GM23338 (cell line): Measurements from ENCODE around the gene CPLX1. TPM values are rescaled to one million over a fixed set of nuclear protein-coding genes. Genes with fewer than 3 reads are reported as not detected.
A peak's percentile ranks its signal among the peaks of the same experiment; 100 is the strongest.

Experiments
- ATAC-seq: fragments of 200-7000 bp; cut with Tn5 transposase; 3 replicates; pipeline ENCODE4 v1.9.1; 2020
- DNase-seq: peaks from one replicate; pipeline ENCODE4 v3.0.0-alpha.2; 2015; ENCODE audit warnings: low spot score
- H2AFZ ChIP-seq: fragments of 200-600 bp; sonication (generic); 2 replicates; pipeline ENCODE4 v1.8.0; 2016; ENCODE audit warnings: antibody characterized with exemption, mild to moderate bottlenecking, moderate library complexity
- H3F3A ChIP-seq: fragments of 200-600 bp; sonication (generic); replicated peaks from 2 replicates; pipeline ENCODE4 v1.8.0; 2017; ENCODE audit warnings: antibody characterized with exemption, mixed run types, low read depth
- H3K27ac ChIP-seq: fragments of 200-600 bp; sonication (generic); 2 replicates; pipeline ENCODE4 v1.6.1; 2016; ENCODE audit warnings: low read depth
- H3K27me3 ChIP-seq: fragments of 200-600 bp; sonication (generic); 2 replicates; pipeline ENCODE4 v1.8.0; 2016; ENCODE audit warnings: mild to moderate bottlenecking, mixed run types, moderate library complexity; ENCODE audit not compliant: insufficient read depth
- H3K36me3 ChIP-seq: fragments of 200-600 bp; sonication (generic); 2 replicates; pipeline ENCODE4 v1.8.0; 2016; ENCODE audit warnings: mild to moderate bottlenecking; ENCODE audit not compliant: insufficient read depth
- H3K4me1 ChIP-seq: fragments of 200-600 bp; sonication (generic); 2 replicates; pipeline ENCODE4 v1.8.0; 2016; ENCODE audit warnings: mild to moderate bottlenecking, moderate library complexity; ENCODE audit not compliant: insufficient read depth
- H3K4me2 ChIP-seq: fragments of 200-600 bp; sonication (generic); 2 replicates; pipeline ENCODE4 v1.7.1; 2017; ENCODE audit warnings: mixed run types
- H3K4me3 ChIP-seq: fragments of 200-600 bp; sonication (generic); 2 replicates; pipeline ENCODE4 v1.6.1; 2016; ENCODE audit warnings: mixed run types
- H3K79me2 ChIP-seq: fragments of 200-600 bp; sonication (generic); replicated peaks from 2 replicates; pipeline ENCODE4 v1.8.0; 2017; ENCODE audit warnings: mild to moderate bottlenecking; ENCODE audit not compliant: insufficient read depth
- H3K9me2 ChIP-seq: fragments of 200-600 bp; sonication (generic); 2 replicates; pipeline ENCODE4 v1.8.0; 2017; ENCODE audit not compliant: insufficient read depth
- H4K20me1 ChIP-seq: fragments of 200-600 bp; sonication (generic); replicated peaks from 2 replicates; pipeline ENCODE4 v1.8.0; 2017; ENCODE audit warnings: mild to moderate bottlenecking; ENCODE audit not compliant: insufficient read depth
- H3K27ac Mint-ChIP-seq: 2 replicates; pipeline ENCODE4 v1.8.0; 2020; ENCODE audit warnings: inconsistent platforms, mild to moderate bottlenecking, moderate library complexity, mixed read lengths
- H3K27me3 Mint-ChIP-seq: 3 replicates; pipeline ENCODE4 v1.8.0; 2022; ENCODE audit warnings: low read depth, mild to moderate bottlenecking, moderate library complexity, mixed read lengths, inconsistent platforms; ENCODE audit not compliant: insufficient read depth, poor library complexity
- H3K36me3 Mint-ChIP-seq: 3 replicates; pipeline ENCODE4 v1.8.0; 2021; ENCODE audit warnings: low read depth, mild to moderate bottlenecking, inconsistent platforms, moderate library complexity, mixed read lengths
- H3K4me1 Mint-ChIP-seq: 3 replicates; pipeline ENCODE4 v1.8.0; 2020; ENCODE audit warnings: mild to moderate bottlenecking, inconsistent platforms, mixed read lengths
- H3K4me3 Mint-ChIP-seq: 3 replicates; pipeline ENCODE4 v1.8.0; 2021; ENCODE audit warnings: moderate library complexity, mild to moderate bottlenecking, inconsistent platforms, mixed read lengths
- H3K9me3 Mint-ChIP-seq: 3 replicates; pipeline ENCODE4 v1.8.0; 2020; ENCODE audit warnings: moderate library complexity, mild to moderate bottlenecking, inconsistent platforms, mixed read lengths
- EZH2 ChIP-seq: fragments of 200-600 bp; sonication (generic); IDR thresholded peaks from one replicate; pipeline ENCODE4 v1.8.0; 2017; ENCODE audit warnings: antibody characterized with exemption, mild to moderate bottlenecking, low read depth; ENCODE audit not compliant: unreplicated experiment
- JUNB ChIP-seq: IDR thresholded peaks from one replicate; pipeline ENCODE4 v1.6.1; 2016; ENCODE audit warnings: antibody characterized with exemption; ENCODE audit not compliant: unreplicated experiment
- NANOG ChIP-seq: IDR thresholded peaks from 2 replicates; pipeline ENCODE4 v1.6.1; 2016; ENCODE audit warnings: antibody characterized with exemption, borderline replicate concordance
- ZNF331 ChIP-seq: fragments of 250-450 bp; sonication (Bioruptor Pico); IDR thresholded peaks from 2 replicates; pipeline ENCODE4 v1.5.0; 2020; ENCODE audit warnings: low read depth, mild to moderate bottlenecking, moderate library complexity
- polyA plus RNA-seq: library from polyadenylated mRNA; unstranded; fragments of >200 nt; fragmentation: Nextera tagmentation; extraction: Ambion mirVana; gene quantifications from 2 replicates; pipeline ENCODE4 v1.2.1, GENCODE V29; 2016
- total RNA-seq: library from RNA; depleted of rRNA; stranded (reverse); fragments of >200 nt; shearing (Covaris generic); gene quantifications from 2 replicates; pipeline ENCODE4 v1.2.3, GENCODE V29; 2014
- TF ChIP-seq, protein P1 (sequence below): fragments of 250-450 bp; sonication (Bioruptor Pico); IDR thresholded peaks from 2 replicates; pipeline ENCODE4 v1.5.0; 2020; ENCODE audit warnings: mild to moderate bottlenecking, moderate library complexity

Gene CPLX1
- total and polyA plus RNA-seq, 2 experiments from 2014 or later = 0.86 to 0.97 TPM

DNA sequence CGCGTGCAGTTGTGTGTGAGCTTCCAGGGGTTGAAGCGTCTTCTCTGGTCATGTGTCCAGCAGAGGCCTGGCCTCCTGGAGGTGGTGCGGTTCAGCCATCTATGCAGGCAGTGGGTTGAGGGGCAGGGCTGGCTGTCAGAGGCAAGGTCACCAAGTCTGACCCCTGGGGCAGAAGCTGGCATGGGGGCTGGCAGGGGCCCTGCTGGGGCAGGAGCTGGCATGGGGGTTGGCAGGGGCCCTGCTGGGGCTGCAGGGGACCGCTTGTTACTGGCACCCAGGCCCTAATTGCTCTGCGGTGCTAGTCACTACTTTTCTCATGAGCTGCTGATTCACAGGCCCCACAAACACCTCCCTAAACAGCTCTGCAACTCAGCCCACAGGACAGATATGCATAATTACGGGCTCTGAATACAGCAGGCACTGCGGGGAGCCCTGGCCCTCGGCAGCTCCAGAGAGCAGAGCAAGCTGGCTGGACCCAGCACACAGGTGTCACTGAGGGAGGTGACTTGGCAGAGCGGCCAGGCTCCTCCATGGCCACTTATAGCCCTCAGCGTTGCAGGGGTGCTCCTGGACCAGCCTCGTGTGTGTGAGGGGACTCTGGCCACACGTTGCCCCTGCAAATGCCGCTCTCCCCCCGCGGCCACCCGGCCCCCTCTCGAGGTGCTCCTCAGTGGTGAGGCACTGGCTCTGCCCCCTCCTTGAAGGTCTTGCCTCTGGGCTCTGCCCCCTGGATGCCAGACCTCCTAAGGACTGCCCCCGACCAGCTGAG, 32.7 kb downstream of the CPLX1 start:
- H3K27ac ChIP-seq = no peak overlapping the region
- no peaks in the 10 kb centered on the region for H4K20me1 ChIP-seq
- H3K27me3 Mint-ChIP-seq = peaks cover 60% of the 10 kb centered on the region
- H3K9me3 Mint-ChIP-seq = no peaks in the 10 kb centered on the region
- DNase-seq (no peak), ATAC-seq (peak; percentile 9)
- H3K36me3 ChIP-seq = no peaks in the 10 kb centered on the region
- no peak for TF ChIP-seq NANOG
- no peak for TF ChIP-seq EZH2
- TF ChIP-seq, protein P1, sequence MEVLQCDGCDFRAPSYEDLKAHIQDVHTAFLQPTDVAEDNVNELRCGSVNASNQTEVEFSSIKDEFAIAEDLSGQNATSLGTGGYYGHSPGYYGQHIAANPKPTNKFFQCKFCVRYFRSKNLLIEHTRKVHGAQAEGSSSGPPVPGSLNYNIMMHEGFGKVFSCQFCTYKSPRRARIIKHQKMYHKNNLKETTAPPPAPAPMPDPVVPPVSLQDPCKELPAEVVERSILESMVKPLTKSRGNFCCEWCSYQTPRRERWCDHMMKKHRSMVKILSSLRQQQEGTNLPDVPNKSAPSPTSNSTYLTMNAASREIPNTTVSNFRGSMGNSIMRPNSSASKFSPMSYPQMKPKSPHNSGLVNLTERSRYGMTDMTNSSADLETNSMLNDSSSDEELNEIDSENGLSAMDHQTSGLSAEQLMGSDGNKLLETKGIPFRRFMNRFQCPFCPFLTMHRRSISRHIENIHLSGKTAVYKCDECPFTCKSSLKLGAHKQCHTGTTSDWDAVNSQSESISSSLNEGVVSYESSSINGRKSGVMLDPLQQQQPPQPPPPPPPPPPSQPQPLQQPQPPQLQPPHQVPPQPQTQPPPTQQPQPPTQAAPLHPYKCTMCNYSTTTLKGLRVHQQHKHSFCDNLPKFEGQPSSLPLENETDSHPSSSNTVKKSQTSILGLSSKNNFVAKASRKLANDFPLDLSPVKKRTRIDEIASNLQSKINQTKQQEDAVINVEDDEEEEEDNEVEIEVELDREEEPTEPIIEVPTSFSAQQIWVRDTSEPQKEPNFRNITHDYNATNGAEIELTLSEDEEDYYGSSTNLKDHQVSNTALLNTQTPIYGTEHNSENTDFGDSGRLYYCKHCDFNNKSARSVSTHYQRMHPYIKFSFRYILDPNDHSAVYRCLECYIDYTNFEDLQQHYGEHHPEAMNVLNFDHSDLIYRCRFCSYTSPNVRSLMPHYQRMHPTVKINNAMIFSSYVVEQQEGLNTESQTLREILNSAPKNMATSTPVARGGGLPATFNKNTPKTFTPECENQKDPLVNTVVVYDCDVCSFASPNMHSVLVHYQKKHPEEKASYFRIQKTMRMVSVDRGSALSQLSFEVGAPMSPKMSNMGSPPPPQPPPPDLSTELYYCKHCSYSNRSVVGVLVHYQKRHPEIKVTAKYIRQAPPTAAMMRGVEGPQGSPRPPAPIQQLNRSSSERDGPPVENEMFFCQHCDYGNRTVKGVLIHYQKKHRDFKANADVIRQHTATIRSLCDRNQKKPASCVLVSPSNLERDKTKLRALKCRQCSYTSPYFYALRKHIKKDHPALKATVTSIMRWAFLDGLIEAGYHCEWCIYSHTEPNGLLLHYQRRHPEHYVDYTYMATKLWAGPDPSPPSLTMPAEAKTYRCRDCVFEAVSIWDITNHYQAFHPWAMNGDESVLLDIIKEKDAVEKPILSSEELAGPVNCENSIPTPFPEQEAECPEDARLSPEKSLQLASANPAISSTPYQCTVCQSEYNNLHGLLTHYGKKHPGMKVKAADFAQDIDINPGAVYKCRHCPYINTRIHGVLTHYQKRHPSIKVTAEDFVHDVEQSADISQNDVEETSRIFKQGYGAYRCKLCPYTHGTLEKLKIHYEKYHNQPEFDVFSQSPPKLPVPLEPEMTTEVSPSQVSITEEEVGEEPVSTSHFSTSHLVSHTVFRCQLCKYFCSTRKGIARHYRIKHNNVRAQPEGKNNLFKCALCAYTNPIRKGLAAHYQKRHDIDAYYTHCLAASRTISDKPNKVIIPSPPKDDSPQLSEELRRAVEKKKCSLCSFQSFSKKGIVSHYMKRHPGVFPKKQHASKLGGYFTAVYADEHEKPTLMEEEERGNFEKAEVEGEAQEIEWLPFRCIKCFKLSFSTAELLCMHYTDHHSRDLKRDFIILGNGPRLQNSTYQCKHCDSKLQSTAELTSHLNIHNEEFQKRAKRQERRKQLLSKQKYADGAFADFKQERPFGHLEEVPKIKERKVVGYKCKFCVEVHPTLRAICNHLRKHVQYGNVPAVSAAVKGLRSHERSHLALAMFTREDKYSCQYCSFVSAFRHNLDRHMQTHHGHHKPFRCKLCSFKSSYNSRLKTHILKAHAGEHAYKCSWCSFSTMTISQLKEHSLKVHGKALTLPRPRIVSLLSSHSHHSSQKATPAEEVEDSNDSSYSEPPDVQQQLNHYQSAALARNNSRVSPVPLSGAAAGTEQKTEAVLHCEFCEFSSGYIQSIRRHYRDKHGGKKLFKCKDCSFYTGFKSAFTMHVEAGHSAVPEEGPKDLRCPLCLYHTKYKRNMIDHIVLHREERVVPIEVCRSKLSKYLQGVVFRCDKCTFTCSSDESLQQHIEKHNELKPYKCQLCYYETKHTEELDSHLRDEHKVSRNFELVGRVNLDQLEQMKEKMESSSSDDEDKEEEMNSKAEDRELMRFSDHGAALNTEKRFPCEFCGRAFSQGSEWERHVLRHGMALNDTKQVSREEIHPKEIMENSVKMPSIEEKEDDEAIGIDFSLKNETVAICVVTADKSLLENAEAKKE = no peak
- TF ChIP-seq ZNF331 = no peak
- H3K27ac Mint-ChIP-seq = no peak overlapping the region
- no peaks in the 10 kb centered on the region for H3K79me2 ChIP-seq
- peaks cover 26% of the 10 kb centered on the region for H3K4me1 Mint-ChIP-seq
- peaks cover 53% of the 10 kb centered on the region for H3K27me3 ChIP-seq
- no peaks in the 10 kb centered on the region for H3K9me2 ChIP-seq
- no peak overlapping the region for H3K4me3 ChIP-seq
- peaks cover 26% of the 10 kb centered on the region for H3K4me1 ChIP-seq
- H3K4me3 Mint-ChIP-seq = peak overlapping the region; percentile 47
- H2AFZ ChIP-seq = no peak overlapping the region
- 0 out of 2 replicates have a peak, but pooled peaks cover 9% of the 10 kb centered on the region for H3F3A ChIP-seq
- H3K4me2 ChIP-seq = peak overlapping the region; percentile 82
- H3K36me3 Mint-ChIP-seq = no peaks in the 10 kb centered on the region; the same call in 2 of the 3 replicates

DNA sequence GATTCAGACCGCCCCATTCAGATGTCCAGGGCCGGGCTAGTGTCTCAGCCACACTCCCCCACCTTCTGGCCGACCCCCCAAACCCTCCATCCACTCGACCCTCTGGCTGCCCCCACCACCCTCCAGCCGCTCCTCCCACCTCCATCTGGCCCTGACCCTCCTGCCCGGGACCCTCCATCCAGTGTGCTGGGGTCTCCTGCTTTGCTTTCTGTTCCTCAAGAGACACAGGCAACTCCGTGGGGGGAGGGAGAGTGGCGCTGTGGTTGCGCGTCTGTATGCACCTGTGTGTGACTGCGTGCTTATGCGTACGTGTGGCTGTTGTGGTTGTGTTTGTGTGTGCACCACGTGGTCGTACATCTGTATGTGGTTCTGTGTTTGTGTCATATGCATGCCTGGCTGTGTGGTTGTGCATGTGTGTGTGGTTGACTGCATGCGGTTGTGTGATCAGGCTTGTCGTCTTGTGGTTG, 33.3 kb downstream of the CPLX1 start:
- Mint-ChIP-seq H3K27me3 (peaks cover 62% of the 10 kb centered on the region), H3K4me3 (peak overlapping the region; percentile 47), H3K36me3 (no peaks in the 10 kb centered on the region; the same call in 2 of the 3 replicates), H3K27ac (no peak overlapping the region), H3K4me1 (peaks cover 26% of the 10 kb centered on the region), H3K9me3 (no peaks in the 10 kb centered on the region; the same call in 2 of the 3 replicates)
- peaks cover 26% of the 10 kb centered on the region for H3K4me1 ChIP-seq
- H3K79me2 ChIP-seq = no peaks in the 10 kb centered on the region
- ATAC-seq = no peak
- H3K27me3 ChIP-seq = peaks cover 58% of the 10 kb centered on the region
- H3K36me3 ChIP-seq = no peaks in the 10 kb centered on the region
- peak overlapping the region; percentile 66; the same call in 1 of the 2 replicates for H2AFZ ChIP-seq
- no peak for DNase-seq
- no peaks in the 10 kb centered on the region for H4K20me1 ChIP-seq
- H3K4me3 ChIP-seq = peak overlapping the region; percentile 44; the same call in 1 of the 2 replicates
- no peaks in the 10 kb centered on the region for H3K9me2 ChIP-seq
- H3K27ac ChIP-seq = no peak overlapping the region
- H3K4me2 ChIP-seq = peak overlapping the region; percentile 82; the same call in 1 of the 2 replicates
- H3F3A ChIP-seq = 0 out of 2 replicates have a peak, but pooled peaks cover 9% of the 10 kb centered on the region
- TF ChIP-seq, protein P1 = no peak
- TF ChIP-seq JUNB = no peak
